CD8-positive, alpha-beta memory T cell (primary cell): ENCODE measurements around the gene CNTD1. TPM values are rescaled to one million over a fixed set of nuclear protein-coding genes. Genes with fewer than 3 reads are reported as not detected.
"Not testable (repeated sequence)": the region's sequence is repeated elsewhere in the genome, so short reads cannot be mapped to it uniquely, and the experiment has no call there.

Source experiments
- CTCF ChIA-PET: fragments of 350-600 bp; sonication (Branson Sonifier 250); formaldehyde crosslinking; loops from one replicate; lab custom pipeline; 2021; ENCODE audit warnings: antibody characterized with exemption; lab: Charles Lee
- POLR2A ChIA-PET: fragments of 350-600 bp; sonication (Branson Sonifier 250); formaldehyde crosslinking; loops from one replicate; lab custom pipeline; 2021; ENCODE audit warnings: antibody characterized with exemption; lab: Charles Lee
- DNase-seq, 5 donors: peaks; one replicate each; pipeline versions ENCODE4 v3.0.0 to v3.0.0-alpha.2; 2020 to 2022; ENCODE audit warnings: mixed read lengths in 1 of 5
- H3K27ac ChIP-seq: one replicate; pipeline ENCODE4 v1.7.0; 2013; ENCODE audit warnings: low read depth, mild to moderate bottlenecking, low read length, moderate library complexity
- H3K27me3 ChIP-seq: 2 replicates; pipeline ENCODE4 v1.7.0; 2013; ENCODE audit warnings: low read length, mild to moderate bottlenecking; ENCODE audit not compliant: insufficient read depth, poor library complexity, severe bottlenecking
- H3K36me3 ChIP-seq: 2 replicates; pipeline ENCODE4 v1.7.0; 2013; ENCODE audit warnings: mild to moderate bottlenecking, low read length, moderate library complexity; ENCODE audit not compliant: insufficient read depth
- H3K4me1 ChIP-seq: 2 replicates; pipeline ENCODE4 v1.7.0; 2013; ENCODE audit warnings: mild to moderate bottlenecking, low read length, moderate library complexity; ENCODE audit not compliant: insufficient read depth
- H3K4me3 ChIP-seq: 2 replicates; pipeline ENCODE4 v1.7.0; 2013; ENCODE audit warnings: mild to moderate bottlenecking, low read length
- H3K9me3 ChIP-seq: 2 replicates; pipeline ENCODE4 v1.7.0; 2013; ENCODE audit warnings: mild to moderate bottlenecking, low read length
- H3K27ac Mint-ChIP-seq, 8 donors: one replicate each; pipeline ENCODE4 v1.8.0; 2020 to 2021; ENCODE audit warnings: mixed read lengths in 8 of 8, mild to moderate bottlenecking in 6 of 8, inconsistent platforms in 3 of 8, moderate library complexity in 3 of 8
- H3K27me3 Mint-ChIP-seq, 2 donors: one replicate each; pipeline ENCODE4 v1.8.0; 2020 to 2021; ENCODE audit warnings: mixed read lengths in 2 of 2, mild to moderate bottlenecking in 1 of 2, moderate library complexity in 1 of 2
- H3K36me3 Mint-ChIP-seq, 3 donors: one replicate each; pipeline ENCODE4 v1.8.0; 2020 to 2021; ENCODE audit warnings: mixed read lengths in 3 of 3, inconsistent platforms in 1 of 3, mild to moderate bottlenecking in 1 of 3
- H3K4me1 Mint-ChIP-seq, 3 donors: one replicate each; pipeline ENCODE4 v1.8.0; 2020 to 2021; ENCODE audit warnings: mixed read lengths in 3 of 3, inconsistent platforms in 1 of 3, mild to moderate bottlenecking in 1 of 3
- H3K4me3 Mint-ChIP-seq, 7 donors: one replicate each; pipeline ENCODE4 v1.8.0; 2020 to 2021; ENCODE audit warnings: mixed read lengths in 7 of 7, mild to moderate bottlenecking in 6 of 7, moderate library complexity in 4 of 7, inconsistent platforms in 2 of 7
- H3K9me3 Mint-ChIP-seq, 5 donors: one replicate each; pipeline ENCODE4 v1.8.0; 2020 to 2022; ENCODE audit warnings: mixed read lengths in 5 of 5, mild to moderate bottlenecking in 3 of 5, moderate library complexity in 2 of 5, inconsistent platforms in 1 of 5
- polyA plus RNA-seq: library from polyadenylated mRNA; unstranded; fragments of 300-500 nt; fragmentation: Illumina TruSeq; gene quantifications from one replicate; pipeline ENCODE4 v1.2.3, GENCODE V29; 2021
- total RNA-seq, 2 experiments: library from RNA; stranded (reverse); gene quantifications; one replicate each; pipeline ENCODE4 v1.2.3, GENCODE V29; 2021

The CNTD1 gene
- total and polyA plus RNA-seq, 3 experiments from 2014 or later: 0.15 TPM; not detected in 2

- Histone ChIP-seq H3K27ac (no peak within 1 kb of the TSS), H3K36me3 (no peaks in the 10 kb centered on the region), H3K27me3 (peaks cover 38% of the 10 kb centered on the region), H3K4me3 (no peak within 1 kb of the TSS), H3K9me3 (no peaks in the 10 kb centered on the region), H3K4me1 (peaks cover 6% of the 10 kb centered on the region)
- Mint-ChIP-seq H3K27ac (no peak within 1 kb of the TSS), H3K36me3 (peaks cover 0 to 4% (median 3%) of the 10 kb centered on the region in 3 donors), H3K9me3 (peaks cover 0 to 4% (median 0%) of the 10 kb centered on the region in 5 donors), H3K4me1 (peaks cover 0 to 15% (median 2%) of the 10 kb centered on the region in 3 donors), H3K27me3 (peaks cover 35 to 77% of the 10 kb centered on the region in 2 donors), H3K4me3 (peak within 1 kb of the TSS; percentile 32 to 60 (median 38))
- peak in 1 of 5 donors; percentile 24 for DNase-seq
- CTCF ChIA-PET: interaction anchor here (1.0 to 3.4 kb wide), 7 partner anchors 12 to 183 kb away, joined by 3 to 22 read pairs (median 4); partner anchors contain the start of genes PSMC3IP and VPS25
- POLR2A ChIA-PET: no interaction called here
Measured at GRCh38 chr17:42760652-42761581, 37.7 kb upstream of the CNTD1 start, which contains the start of gene RAMP2. RAMP2 (plus strand) TSS chr17:42761227; CDS start chr17:42761262, 35 bp downstream.

DNA sequence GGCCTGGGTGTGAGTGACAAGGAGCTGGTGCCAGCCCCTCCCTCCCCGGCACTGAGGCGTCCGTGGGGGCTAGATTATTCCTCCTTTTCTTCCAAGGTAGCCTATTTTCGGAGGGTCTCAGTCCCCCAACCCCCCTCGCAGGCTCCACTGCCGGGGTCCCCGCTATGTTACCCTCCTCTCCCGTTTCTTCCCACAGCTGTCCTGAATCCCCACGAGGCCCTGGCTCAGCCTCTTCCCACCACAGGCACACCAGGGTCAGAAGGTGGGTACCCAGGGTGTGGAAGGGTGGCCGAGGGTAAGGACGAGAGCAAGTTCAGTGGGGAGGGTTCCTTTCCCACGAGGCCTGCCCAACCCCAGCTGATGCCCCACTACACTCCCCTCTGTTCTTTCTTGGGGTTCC, 37.0 kb upstream of the CNTD1 start:
- DNase-seq: no peak
- H3K27ac Mint-ChIP-seq: no peak overlapping the region
- POLR2A ChIA-PET: no interaction called here
- Histone ChIP-seq H3K4me3 (no peak overlapping the region), H3K4me1 (peaks cover 6% of the 10 kb centered on the region), H3K36me3 (no peaks in the 10 kb centered on the region), H3K27me3 (peaks cover 38% of the 10 kb centered on the region), H3K27ac (no peak overlapping the region), H3K9me3 (no peaks in the 10 kb centered on the region)
- H3K27me3 Mint-ChIP-seq: peaks cover 33 to 73% of the 10 kb centered on the region in 2 donors
- CTCF ChIA-PET: interaction anchor here (1.0 to 3.4 kb wide), 3 partner anchors 18 to 184 kb away, joined by 4 to 22 read pairs (median 4); partner anchors contain the start of gene PSMC3IP
- peaks cover 0 to 15% (median 2%) of the 10 kb centered on the region in 3 donors for H3K4me1 Mint-ChIP-seq
- peaks cover 0 to 2% (median 0%) of the 10 kb centered on the region in 5 donors for H3K9me3 Mint-ChIP-seq
- H3K36me3 Mint-ChIP-seq: peaks cover 0 to 3% (median 3%) of the 10 kb centered on the region in 3 donors
- H3K4me3 Mint-ChIP-seq: peak overlapping the region in 4 of 7 donors; percentile 38 to 45 (median 40)

DNA sequence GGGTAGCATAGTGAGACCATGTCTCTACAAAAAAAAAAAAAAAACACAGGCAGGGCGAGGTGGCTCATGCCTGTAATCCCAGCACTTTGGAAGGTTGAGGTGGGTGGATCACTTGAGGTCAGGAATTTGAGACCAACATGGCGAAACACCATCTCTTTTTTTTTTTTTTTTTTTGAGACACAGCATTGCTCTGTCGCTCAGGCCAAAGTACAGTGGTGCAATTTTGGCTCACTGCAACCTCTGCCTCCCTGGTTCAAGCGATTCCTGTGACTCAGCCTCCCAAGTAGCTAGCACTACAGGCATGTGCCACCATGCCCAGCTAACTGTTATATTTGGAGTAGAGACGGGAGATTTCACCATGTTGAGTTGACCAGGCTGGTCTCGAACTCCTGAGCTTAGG, 32.5 kb upstream of the CNTD1 start:
- peaks cover 6% of the 10 kb centered on the region for H3K4me1 ChIP-seq
- no peak overlapping the region for H3K4me3 ChIP-seq
- no peaks in the 10 kb centered on the region for H3K9me3 ChIP-seq
- H3K36me3 ChIP-seq: no peaks in the 10 kb centered on the region
- H3K36me3 Mint-ChIP-seq: peaks cover 0 to 3% (median 3%) of the 10 kb centered on the region in 3 donors
- POLR2A ChIA-PET: no interaction called here
- H3K4me1 Mint-ChIP-seq: peaks cover 0 to 8% (median 2%) of the 10 kb centered on the region in 3 donors
- CTCF ChIA-PET: interaction anchor here (1.3 kb wide), 1 partner anchor 14 kb away, joined by 3 read pairs; the partner anchor contains the start of gene WNK4
- peaks cover 0 to 2% (median 0%) of the 10 kb centered on the region in 5 donors for H3K9me3 Mint-ChIP-seq
- H3K27ac Mint-ChIP-seq: no peak overlapping the region
- H3K27me3 Mint-ChIP-seq: peaks cover 33 to 49% of the 10 kb centered on the region in 2 donors
- no peak overlapping the region for H3K4me3 Mint-ChIP-seq
- no peak overlapping the region for H3K27ac ChIP-seq
- H3K27me3 ChIP-seq: peaks cover 31% of the 10 kb centered on the region
- DNase-seq: no peak

DNA sequence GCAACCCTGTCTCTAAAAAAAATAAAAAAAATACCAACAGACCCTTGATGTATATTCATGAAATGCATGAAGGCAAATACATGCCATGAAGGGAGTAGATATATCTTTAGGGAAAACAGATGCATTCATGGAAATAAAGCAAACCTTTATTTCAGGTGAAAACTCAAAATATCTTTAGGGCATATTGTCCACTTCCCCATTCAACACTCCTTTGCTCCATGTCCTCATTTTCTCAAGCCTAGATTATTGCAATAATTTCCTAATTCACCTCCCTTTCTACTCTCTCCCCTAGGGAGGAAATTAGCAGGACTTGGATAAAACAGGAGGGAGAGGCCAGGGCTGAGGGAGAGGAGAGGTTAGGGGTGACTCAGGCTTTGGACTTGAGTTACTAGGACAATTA, 31.1 kb upstream of the CNTD1 start:
- DNase-seq: no peak
- Histone ChIP-seq H3K27ac (no peak overlapping the region), H3K4me1 (no peaks in the 10 kb centered on the region), H3K27me3 (peaks cover 18% of the 10 kb centered on the region), H3K9me3 (no peaks in the 10 kb centered on the region), H3K4me3 (no peak overlapping the region), H3K36me3 (no peaks in the 10 kb centered on the region)
- ChIA-PET POLR2A (interaction anchor here (0.6 kb wide), 1 partner anchor 35 kb away, joined by 4 read pairs; no protein-coding TSS in a partner anchor), CTCF (no interaction called here)
- Mint-ChIP-seq H3K4me3 (no peak overlapping the region), H3K9me3 (no peaks in the 10 kb centered on the region), H3K36me3 (peaks cover 0 to 3% (median 3%) of the 10 kb centered on the region in 3 donors), H3K27me3 (peaks cover 26 to 39% of the 10 kb centered on the region in 2 donors), H3K27ac (no peak overlapping the region), H3K4me1 (peaks cover 6 to 9% (median 7%) of the 10 kb centered on the region in 3 donors)

GRCh38 chr17:42768006-42768405, 30.7 kb upstream of the CNTD1 start:
- CTCF ChIA-PET, H3K36me3 Mint-ChIP-seq, POLR2A ChIA-PET, H3K9me3 ChIP-seq, H3K9me3 Mint-ChIP-seq, DNase-seq, H3K36me3 ChIP-seq, H3K27ac Mint-ChIP-seq, H3K4me3 ChIP-seq, H3K27ac ChIP-seq, H3K4me1 ChIP-seq, H3K4me3 Mint-ChIP-seq: not testable (repeated sequence)
- peaks cover 22 to 34% of the 10 kb centered on the region in 2 donors for H3K27me3 Mint-ChIP-seq
- H3K4me1 Mint-ChIP-seq: peaks cover 6 to 13% (median 11%) of the 10 kb centered on the region in 3 donors
- H3K27me3 ChIP-seq: peaks cover 13% of the 10 kb centered on the region

DNA sequence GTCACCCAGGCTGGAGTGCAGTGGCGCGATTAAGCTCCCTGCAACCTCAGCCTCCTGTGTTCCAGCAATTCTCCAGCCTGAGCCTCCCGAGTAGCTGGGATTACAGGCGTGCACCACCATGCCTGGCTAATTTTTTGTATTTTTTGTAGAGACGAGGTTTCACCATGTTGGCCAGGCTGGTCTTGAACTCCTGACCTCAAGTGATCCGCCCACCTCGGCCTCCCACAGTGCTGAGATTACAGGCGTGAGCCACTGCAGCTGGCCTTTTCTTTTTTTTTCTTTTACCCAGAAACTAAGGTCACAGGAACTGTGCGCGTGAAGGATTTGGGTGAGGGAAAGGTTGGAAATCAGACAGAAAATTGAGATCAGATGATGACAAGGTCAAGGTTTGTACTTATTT, 28.7 kb upstream of the CNTD1 start:
- H3K27me3 ChIP-seq, H3K9me3 ChIP-seq, H3K27ac Mint-ChIP-seq, H3K4me3 Mint-ChIP-seq, H3K36me3 ChIP-seq, H3K27ac ChIP-seq, CTCF ChIA-PET, H3K9me3 Mint-ChIP-seq, DNase-seq, H3K4me3 ChIP-seq: not testable (repeated sequence)
- Mint-ChIP-seq H3K36me3 (peaks cover 3 to 17% (median 8%) of the 10 kb centered on the region in 3 donors), H3K27me3 (peaks cover 19 to 20% of the 10 kb centered on the region in 2 donors), H3K4me1 (peaks cover 19 to 30% (median 30%) of the 10 kb centered on the region in 3 donors)
- POLR2A ChIA-PET: interaction anchor here (0.6 kb wide), 1 partner anchor 162 kb away, joined by 3 read pairs; no protein-coding TSS in a partner anchor
- H3K4me1 ChIP-seq: peaks cover 11% of the 10 kb centered on the region

GRCh38 chr17:42772945-42773289, 25.7 kb upstream of the CNTD1 start:
- DNase-seq: no peak
- Mint-ChIP-seq H3K4me3 (peak overlapping the region; percentile 91 to 99 (median 98)), H3K27me3 (peaks cover 2 to 7% of the 10 kb centered on the region in 2 donors), H3K4me1 (peaks cover 19 to 34% (median 30%) of the 10 kb centered on the region in 3 donors), H3K36me3 (peaks cover 7 to 42% (median 7%) of the 10 kb centered on the region in 3 donors), H3K9me3 (no peaks in the 10 kb centered on the region), H3K27ac (peak overlapping the region; percentile 88 to 100 (median 99))
- ChIA-PET CTCF (interaction anchor here (0.9 to 2.9 kb wide), 6 partner anchors 9 to 432 kb away, joined by 3 to 10 read pairs (median 8); partner anchors contain the start of genes BECN1 and PSMC3IP), POLR2A (interaction anchor here (0.6 to 1.8 kb wide), 6 partner anchors 9 to 225 kb away, joined by 3 to 10 read pairs (median 4); partner anchors contain the start of genes BECN1 and COA3)
- Histone ChIP-seq H3K36me3 (peaks cover 12% of the 10 kb centered on the region), H3K4me1 (peaks cover 11% of the 10 kb centered on the region), H3K27me3 (no peaks in the 10 kb centered on the region), H3K4me3 (peak overlapping the region; percentile 99), H3K27ac (peak overlapping the region; percentile 91), H3K9me3 (no peaks in the 10 kb centered on the region)
